GM13976 (cell line): Measurements from ENCODE around the gene ALDOC.

Source experiments
- DNase-seq: peaks from one replicate; pipeline ENCODE4 v3.0.0; 2012; ENCODE audit warnings: low spot score
- CTCF ChIP-seq: IDR thresholded peaks from 2 replicates; pipeline ENCODE4 v1.5.1; 2012; ENCODE audit warnings: borderline replicate concordance, mild to moderate bottlenecking; ENCODE audit not compliant: insufficient read depth; ENCODE audit errors: extremely low read depth, missing control alignments, control extremely low read depth
- in situ Hi-C: fragments of 300-500 bp; cut with MboI; formaldehyde crosslinking; loops from one replicate; pipeline ENCODE4 v1.12.0; 2022; ENCODE audit warnings: low sequenced_read_pairs, mixed read lengths, inconsistent platforms; ENCODE audit not compliant: unreplicated experiment

ALDOC gene

GRCh38 chr17:28536532-28537218 lies 40.0 kb downstream of the ALDOC start:
- in situ Hi-C loops, result no loop called here

DNA sequence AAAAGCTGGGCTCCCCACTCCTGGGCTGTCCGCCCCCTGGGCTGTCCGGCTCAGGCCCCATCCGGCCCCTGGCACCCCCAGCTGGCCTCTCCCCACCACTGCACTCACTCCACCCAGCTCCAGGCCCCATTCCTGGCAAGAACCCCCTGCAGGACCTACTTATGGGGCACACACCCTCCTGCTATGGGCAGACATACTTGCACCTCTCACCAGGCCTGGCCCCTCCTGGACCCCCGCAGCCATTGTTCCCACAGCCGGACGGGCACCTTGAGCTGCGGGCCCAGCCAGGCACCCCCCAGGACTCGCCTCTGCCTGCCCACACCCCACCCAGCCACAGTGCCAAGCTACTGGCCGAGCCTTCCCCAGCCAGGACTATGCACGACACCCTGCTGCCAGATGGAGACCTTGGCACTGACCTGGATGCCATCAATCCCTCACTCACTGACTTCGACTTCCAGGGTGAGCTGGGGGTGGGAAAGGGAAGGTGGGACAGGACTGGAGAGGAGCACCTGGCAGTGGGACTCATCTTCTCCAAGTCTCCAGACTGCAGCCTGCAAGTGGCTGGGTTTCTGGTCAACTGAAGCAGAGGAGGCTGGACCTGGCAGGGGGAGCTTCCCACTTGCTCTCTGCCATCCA lies 41.8 kb downstream of the ALDOC start:
- in situ Hi-C loops, result no loop called here
- TF ChIP-seq CTCF, result no peak
- no peak for DNase-seq

More at GRCh38 chr17:28536532-28537218, 40.0 kb downstream of the ALDOC start:
- no peak for TF ChIP-seq CTCF
- no peak for DNase-seq

DNA sequence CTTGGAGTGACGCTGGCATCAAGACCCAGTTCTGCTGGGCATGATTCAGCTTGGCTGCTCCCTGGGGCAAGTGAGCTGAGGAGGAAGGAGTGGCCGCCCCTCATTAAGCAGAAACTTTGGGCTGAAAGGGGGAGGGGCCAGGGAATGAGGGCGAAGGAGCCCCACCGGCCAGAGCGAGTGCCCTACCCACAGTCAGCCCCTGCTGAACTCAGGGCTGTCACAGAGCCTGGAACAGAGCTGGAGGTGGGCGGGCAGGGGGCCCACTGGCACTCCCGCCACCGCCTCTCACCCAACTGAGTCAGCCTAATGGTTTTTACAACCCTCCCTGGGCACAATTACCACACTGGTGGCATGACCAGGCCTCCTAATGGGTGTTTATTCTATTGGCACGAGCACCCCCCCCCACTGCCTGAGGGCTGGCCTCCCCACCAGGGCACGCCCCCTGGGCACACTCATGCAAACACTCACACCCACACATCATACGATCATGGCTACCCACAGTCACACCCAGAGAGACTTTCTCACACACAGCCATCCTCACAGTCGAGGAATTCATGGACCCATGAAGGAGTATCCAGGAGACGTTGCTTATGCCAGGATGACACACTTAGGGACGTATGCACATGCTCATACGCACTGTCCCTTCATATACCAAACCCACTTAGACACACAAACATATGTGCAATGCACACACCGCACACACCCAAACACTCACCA lies 43.4 kb downstream of the ALDOC start:
- DNase-seq, result no peak
- in situ Hi-C loops, result no loop called here
- TF ChIP-seq CTCF, result no peak

GRCh38 chr17:28532050-28532960 lies 44.4 kb downstream of the ALDOC start:
- in situ Hi-C loops, result no loop called here
- TF ChIP-seq CTCF, result no peak
- DNase-seq, result no peak

GRCh38 chr17:28530926-28531325 lies 45.8 kb downstream of the ALDOC start:
- in situ Hi-C loops, result no loop called here
- DNase-seq, result no peak
- TF ChIP-seq CTCF, result no peak

DNA sequence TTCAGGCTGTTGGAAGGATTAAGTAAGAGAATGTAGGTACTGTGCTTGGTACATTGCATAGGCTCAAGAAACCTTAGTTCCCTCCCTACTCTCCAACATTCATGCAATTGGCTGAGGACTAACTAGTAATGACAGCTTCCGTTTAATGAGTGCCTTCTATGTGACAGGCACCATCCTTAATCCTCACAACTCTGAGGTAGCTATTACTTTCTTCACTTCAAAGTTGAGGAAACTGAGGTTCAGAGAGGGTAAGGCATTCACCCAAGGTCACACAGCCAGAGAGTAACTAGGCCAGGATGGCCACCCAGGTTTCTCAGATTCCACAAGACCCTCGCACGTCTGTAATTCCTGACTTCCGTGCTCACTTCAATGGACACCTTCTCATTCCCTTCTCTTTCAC lies 46.4 kb downstream of the ALDOC start:
- no peak for TF ChIP-seq CTCF
- in situ Hi-C loops, result no loop called here
- DNase-seq, result no peak
